Keratinocyte (primary cell): ENCODE measurements around the gene EIF4E1B.

Experiments used
- CTCF ChIP-seq, 3 experiments: IDR thresholded peaks in 1 of 3; conservative IDR thresholded peaks in 1 of 3; optimal IDR thresholded peaks in 1 of 3; 2 replicates in 2 of 3; 3 replicates in 1 of 3; pipeline versions ENCODE3 to v1.5.1; 2011; ENCODE audit warnings: low read length in 3 of 3, mild to moderate bottlenecking in 3 of 3, moderate library complexity in 2 of 3, control low read depth in 1 of 3, inconsistent platforms in 1 of 3; ENCODE audit not compliant: insufficient read depth in 2 of 3; ENCODE audit errors: extremely low read depth in 1 of 3
- EZH2 ChIP-seq: IDR thresholded peaks from one replicate; pipeline ENCODE4 v1.6.1; 2012; ENCODE audit warnings: inconsistent platforms, mild to moderate bottlenecking, low read length, moderate library complexity

GRCh38 chr5:176636426-176636825 is 6.0 kb downstream of the EIF4E1B start:
- no peak for TF ChIP-seq CTCF (optimal IDR thresholded peaks at IDR 0.05 in 1 of 3, IDR thresholded peaks at IDR 0.05 in 1 of 3, conservative IDR thresholded peaks at IDR 0.05 in 1 of 3; ENCODE audit: extremely low read depth in 1 of 3, insufficient read depth in 2 of 3, low read length in 3 of 3)
- no peak for TF ChIP-seq EZH2
